ENCODE data around the gene BCDIN3D. TPM values are rescaled to one million over a fixed set of nuclear protein-coding genes. Genes with fewer than 3 reads are reported as not detected.
A peak's percentile ranks its signal among the peaks of the same experiment; 100 is the strongest.
"Not testable (repeated sequence)": the region's sequence is repeated elsewhere in the genome, so short reads cannot be mapped to it uniquely, and the experiment has no call there.

BCDIN3D gene
- total RNA-seq, 2 experiments from 2014 or later = 7.7 to 8.7 TPM

- Mint-ChIP-seq H3K36me3 (ENCODE audit: low read depth) (no peaks in the 10 kb centered on the region), H3K4me1 (no peaks in the 10 kb centered on the region), H3K4me3 (no peak overlapping the region), H3K27me3 (peaks cover 3% of the 10 kb centered on the region), H3K9me3 (peaks cover 3% of the 10 kb centered on the region), H3K27ac (no peak overlapping the region)
- POLR2A ChIA-PET = no interaction called here
- CTCF ChIA-PET = interaction anchor here (1.3 kb wide), 1 partner anchor 28 kb away, joined by 3 read pairs; no protein-coding TSS in a partner anchor
- no peak for DNase-seq
These were observed 21.8 kb upstream of the BCDIN3D start for GRCh38 chr12:49864798-49865090.

GRCh38 chr12:49863946-49864797, 21.3 kb upstream of the BCDIN3D start:
- H3K9me3 Mint-ChIP-seq = peaks cover 3% of the 10 kb centered on the region
- no peak overlapping the region for H3K27ac Mint-ChIP-seq
- no peak overlapping the region for H3K4me3 Mint-ChIP-seq
- peaks cover 3% of the 10 kb centered on the region for H3K27me3 Mint-ChIP-seq
- H3K4me1 Mint-ChIP-seq = no peaks in the 10 kb centered on the region
- no peaks in the 10 kb centered on the region for H3K36me3 Mint-ChIP-seq (ENCODE audit: low read depth)
- CTCF ChIA-PET = interaction anchor here (1.3 kb wide), 1 partner anchor 28 kb away, joined by 3 read pairs; no protein-coding TSS in a partner anchor
- POLR2A ChIA-PET = no interaction called here
- no peak for DNase-seq

GRCh38 chr12:49860921-49861320, 18.0 kb upstream of the BCDIN3D start:
- POLR2A ChIA-PET; H3K4me3 Mint-ChIP-seq; CTCF ChIA-PET; H3K4me1 Mint-ChIP-seq; H3K9me3 Mint-ChIP-seq; DNase-seq; H3K27ac Mint-ChIP-seq; H3K36me3 Mint-ChIP-seq (ENCODE audit: low read depth): not testable (repeated sequence)
- H3K27me3 Mint-ChIP-seq = peaks cover 12% of the 10 kb centered on the region

GRCh38 chr12:49855890-49856289, 13.0 kb upstream of the BCDIN3D start:
- DNase-seq; H3K27ac Mint-ChIP-seq; H3K36me3 Mint-ChIP-seq (ENCODE audit: low read depth); POLR2A ChIA-PET; H3K9me3 Mint-ChIP-seq; H3K4me1 Mint-ChIP-seq; H3K4me3 Mint-ChIP-seq: not testable (repeated sequence)
- H3K27me3 Mint-ChIP-seq = peaks cover 23% of the 10 kb centered on the region
- CTCF ChIA-PET = interaction anchor here (0.7 to 1.7 kb wide), 3 partner anchors 10 to 56 kb away, joined by 3 to 4 read pairs (median 3); no protein-coding TSS in a partner anchor

- DNase-seq = no peak
- H3K9me3 Mint-ChIP-seq = peaks cover 3% of the 10 kb centered on the region
- H3K4me1 Mint-ChIP-seq = peaks cover 3% of the 10 kb centered on the region
- H3K27me3 Mint-ChIP-seq = peaks cover 26% of the 10 kb centered on the region
- H3K27ac Mint-ChIP-seq = no peak overlapping the region
- ChIA-PET POLR2A (no interaction called here), CTCF (interaction anchor here (1.4 kb wide), 1 partner anchor 50 kb away, joined by 3 read pairs; no protein-coding TSS in a partner anchor)
- H3K4me3 Mint-ChIP-seq = no peak overlapping the region
- no peaks in the 10 kb centered on the region for H3K36me3 Mint-ChIP-seq (ENCODE audit: low read depth)
These were observed 12.1 kb upstream of the BCDIN3D start for GRCh38 chr12:49854976-49855375.

GRCh38 chr12:49853671-49854070, 10.8 kb upstream of the BCDIN3D start:
- Mint-ChIP-seq H3K36me3 (ENCODE audit: low read depth) (no peaks in the 10 kb centered on the region), H3K27me3 (peaks cover 27% of the 10 kb centered on the region), H3K4me1 (peaks cover 3% of the 10 kb centered on the region), H3K4me3 (no peak overlapping the region), H3K9me3 (no peaks in the 10 kb centered on the region), H3K27ac (peak overlapping the region; percentile 14)
- no peak for DNase-seq
- CTCF ChIA-PET = no interaction called here
- POLR2A ChIA-PET = no interaction called here

GRCh38 chr12:49847161-49847560, 4.3 kb upstream of the BCDIN3D start:
- peak; percentile 28 for DNase-seq
- peaks cover 4% of the 10 kb centered on the region for H3K36me3 Mint-ChIP-seq (ENCODE audit: low read depth)
- ChIA-PET CTCF (interaction anchor here (1.0 to 1.8 kb wide), 4 partner anchors 10 to 106 kb away, joined by 4 to 6 read pairs (median 6); partner anchors contain the start of gene TMBIM6), POLR2A (interaction anchor here (0.7 kb wide), 1 partner anchor 675 kb away, joined by 4 read pairs; no protein-coding TSS in a partner anchor)
- H3K27ac Mint-ChIP-seq = peak overlapping the region; percentile 32
- peaks cover 7% of the 10 kb centered on the region for H3K9me3 Mint-ChIP-seq
- H3K27me3 Mint-ChIP-seq = peaks cover 15% of the 10 kb centered on the region
- H3K4me3 Mint-ChIP-seq = no peak overlapping the region
- H3K4me1 Mint-ChIP-seq = peaks cover 31% of the 10 kb centered on the region

GRCh38 chr12:49846032-49846431, 3.1 kb upstream of the BCDIN3D start:
- Mint-ChIP-seq H3K4me3 (no peak overlapping the region), H3K36me3 (ENCODE audit: low read depth) (peaks cover 7% of the 10 kb centered on the region), H3K4me1 (peaks cover 41% of the 10 kb centered on the region), H3K9me3 (peaks cover 7% of the 10 kb centered on the region), H3K27me3 (peaks cover 12% of the 10 kb centered on the region), H3K27ac (no peak overlapping the region)
- ChIA-PET POLR2A (no interaction called here), CTCF (interaction anchor here (1.4 kb wide), 1 partner anchor 9 kb away, joined by 6 read pairs; no protein-coding TSS in a partner anchor)
- DNase-seq = no peak

- DNase-seq = no peak
- Mint-ChIP-seq H3K36me3 (ENCODE audit: low read depth) (peaks cover 7% of the 10 kb centered on the region), H3K27ac (no peak overlapping the region), H3K4me1 (peaks cover 43% of the 10 kb centered on the region), H3K27me3 (peaks cover 9% of the 10 kb centered on the region), H3K4me3 (peak overlapping the region; percentile 93), H3K9me3 (peaks cover 7% of the 10 kb centered on the region)
- POLR2A ChIA-PET = no interaction called here
- CTCF ChIA-PET = interaction anchor here (0.5 to 2.2 kb wide), 8 partner anchors 13 to 990 kb away, joined by 3 to 5 read pairs (median 4); partner anchors contain the start of genes COX14 and TMBIM6
These were observed 1.1 kb upstream of the BCDIN3D start for GRCh38 chr12:49843876-49844437.

GRCh38 chr12:49843411-49843810, 505 bp upstream of the BCDIN3D start:
- Mint-ChIP-seq H3K27me3 (peaks cover 5% of the 10 kb centered on the region), H3K36me3 (ENCODE audit: low read depth) (peaks cover 9% of the 10 kb centered on the region), H3K4me1 (peaks cover 43% of the 10 kb centered on the region), H3K9me3 (peaks cover 7% of the 10 kb centered on the region), H3K27ac (peak overlapping the region; percentile 96), H3K4me3 (peak overlapping the region; percentile 93)
- ChIA-PET POLR2A (interaction anchor here (1.0 kb wide), 1 partner anchor 81 kb away, joined by 4 read pairs; no protein-coding TSS in a partner anchor), CTCF (interaction anchor here (0.5 to 2.2 kb wide), 10 partner anchors 14 to 989 kb away, joined by 3 to 5 read pairs (median 4); partner anchors contain the start of genes COX14 and TMBIM6)
- no peak for DNase-seq

- H3K27ac Mint-ChIP-seq = no peak overlapping the region
- ChIA-PET CTCF (interaction anchor here (1.1 to 2.3 kb wide), 10 partner anchors 10 to 101 kb away, joined by 3 to 17 read pairs (median 6); partner anchors contain the start of genes NCKAP5L and TMBIM6), POLR2A (interaction anchor here (0.6 kb wide), 1 partner anchor 10 kb away, joined by 4 read pairs; no protein-coding TSS in a partner anchor)
- peak; percentile 59 for DNase-seq
- no peaks in the 10 kb centered on the region for H3K9me3 Mint-ChIP-seq
- H3K4me3 Mint-ChIP-seq = no peak overlapping the region
- H3K36me3 Mint-ChIP-seq (ENCODE audit: low read depth) = peaks cover 13% of the 10 kb centered on the region
- H3K27me3 Mint-ChIP-seq = no peaks in the 10 kb centered on the region
- H3K4me1 Mint-ChIP-seq = peaks cover 29% of the 10 kb centered on the region
These were observed 3.8 kb downstream of the BCDIN3D start for GRCh38 chr12:49838973-49839633.

- Mint-ChIP-seq H3K4me3 (no peak overlapping the region), H3K36me3 (ENCODE audit: low read depth) (peaks cover 5% of the 10 kb centered on the region), H3K9me3 (no peaks in the 10 kb centered on the region), H3K4me1 (peaks cover 12% of the 10 kb centered on the region), H3K27ac (peak overlapping the region; percentile 34), H3K27me3 (no peaks in the 10 kb centered on the region)
- POLR2A ChIA-PET = no interaction called here
- no peak for DNase-seq
- CTCF ChIA-PET = interaction anchor here (1.3 kb wide), 1 partner anchor 29 kb away, joined by 3 read pairs; no protein-coding TSS in a partner anchor
These were observed 10.0 kb downstream of the BCDIN3D start for GRCh38 chr12:49832836-49833421.
